ENCODE measurements around the gene KCND1.

KCND1 gene

GRCh38 chrX:48974033-48974432, 2.4 kb upstream of the KCND1 start:
- Histone ChIP-seq H2BK15ac (replicated peaks; ENCODE audit: low read depth) (no peak overlapping the region), H3K18ac (ENCODE audit: low read length) (no peak overlapping the region), H3K4me2 (ENCODE audit: low read length) (no peak overlapping the region), H3K27ac (ENCODE audit: low read depth, low read length) (no peak overlapping the region), H3K36me3 (ENCODE audit: control insufficient read depth, insufficient read depth, low read length) (no peaks in the 10 kb centered on the region), H3K27me3 (ENCODE audit: insufficient read depth, low read length, poor library complexity) (no peaks in the 10 kb centered on the region), H3K4me3 (ENCODE audit: low read length) (no peak overlapping the region), H4K8ac (ENCODE audit: low read depth, low read length) (no peak overlapping the region), H3K56ac (ENCODE audit: low read length) (no peak overlapping the region), H2AK5ac (ENCODE audit: low read length) (no peak overlapping the region), H2BK120ac (ENCODE audit: low read depth, low read length) (no peak overlapping the region), H2BK5ac (ENCODE audit: low read length) (no peak overlapping the region), H3K79me1 (ENCODE audit: low read length) (no peaks in the 10 kb centered on the region), H3K4ac (ENCODE audit: low read depth, low read length) (no peak overlapping the region), H3K79me2 (ENCODE audit: control insufficient read depth, insufficient read depth, low read length) (no peaks in the 10 kb centered on the region), H3K4me1 (ENCODE audit: control insufficient read depth, low read depth, low read length) (no peaks in the 10 kb centered on the region), H3K9ac (ENCODE audit: low read length) (no peak overlapping the region), H4K5ac (ENCODE audit: low read length) (no peak overlapping the region), H3K23ac (ENCODE audit: low read length) (no peak overlapping the region)
- DNase-seq: no peak
- no CpG with 5 or more reads among the region's 3 CpGs for WGBS (ENCODE audit: extremely low coverage, insufficient coverage, low lambda C conversion rate)

DNA sequence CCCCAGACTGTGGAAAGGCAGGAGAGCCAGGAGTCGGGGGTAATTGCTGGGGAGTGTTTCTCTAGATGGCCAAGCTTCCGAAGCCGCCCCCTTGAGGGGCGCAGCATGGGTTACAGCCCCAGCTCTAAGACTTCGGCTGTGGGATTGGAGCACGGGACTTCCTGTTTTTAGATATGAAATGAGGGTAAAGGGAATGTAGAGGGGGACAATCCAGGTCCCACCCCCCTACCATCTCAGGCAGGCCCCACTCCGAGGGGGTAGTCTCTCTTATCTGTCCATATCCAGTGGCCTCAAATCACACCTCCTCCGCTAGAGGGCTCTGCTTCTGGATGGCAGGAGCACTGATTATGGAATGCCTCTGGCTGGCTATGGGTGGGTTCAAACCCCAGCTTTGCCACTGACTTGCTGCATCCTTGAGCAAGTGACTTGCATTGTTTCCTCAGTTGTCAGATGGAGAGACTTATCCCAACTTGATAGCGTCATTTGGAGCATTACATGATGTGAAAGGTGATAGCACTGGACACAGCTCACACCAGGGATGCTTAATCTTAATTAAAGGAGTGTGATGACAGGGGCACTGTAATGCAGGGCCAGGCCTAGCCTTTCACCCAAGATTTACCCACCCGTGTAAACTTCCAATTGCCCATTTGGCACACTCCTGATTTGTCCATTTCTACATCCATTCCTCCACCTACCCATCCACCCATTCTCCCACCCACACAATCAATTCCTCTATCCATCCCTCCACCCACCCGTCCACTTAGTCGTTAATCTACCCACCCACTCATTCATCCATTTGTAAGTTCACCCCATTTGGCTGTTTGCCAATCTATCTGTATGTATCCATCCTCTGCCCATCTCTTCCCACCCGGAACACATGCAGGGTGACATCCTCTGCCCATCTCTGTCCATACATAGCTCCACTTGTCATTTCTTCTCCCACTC, 848 bp upstream of the KCND1 start:
- Histone ChIP-seq H2BK5ac (ENCODE audit: low read length) (no peak overlapping the region), H3K56ac (ENCODE audit: low read length) (peak overlapping the region; percentile 70), H4K5ac (ENCODE audit: low read length) (no peak overlapping the region), H3K18ac (ENCODE audit: low read length) (peak overlapping the region; percentile 34), H3K4me1 (ENCODE audit: control insufficient read depth, low read depth, low read length) (no peaks in the 10 kb centered on the region), H3K4ac (ENCODE audit: low read depth, low read length) (peak overlapping the region; percentile 48), H3K79me2 (ENCODE audit: control insufficient read depth, insufficient read depth, low read length) (no peaks in the 10 kb centered on the region), H2BK120ac (ENCODE audit: low read depth, low read length) (no peak overlapping the region), H3K36me3 (ENCODE audit: control insufficient read depth, insufficient read depth, low read length) (no peaks in the 10 kb centered on the region), H3K27me3 (ENCODE audit: insufficient read depth, low read length, poor library complexity) (no peaks in the 10 kb centered on the region), H3K9ac (ENCODE audit: low read length) (peak overlapping the region; percentile 64), H2BK15ac (replicated peaks; ENCODE audit: low read depth) (no peak overlapping the region), H4K8ac (ENCODE audit: low read depth, low read length) (no peak overlapping the region), H3K23ac (ENCODE audit: low read length) (no peak overlapping the region), H3K4me3 (ENCODE audit: low read length) (peak overlapping the region; percentile 25), H3K79me1 (ENCODE audit: low read length) (no peaks in the 10 kb centered on the region), H3K4me2 (ENCODE audit: low read length) (peak overlapping the region; percentile 62), H3K27ac (ENCODE audit: low read depth, low read length) (no peak overlapping the region), H2AK5ac (ENCODE audit: low read length) (no peak overlapping the region)
- WGBS (ENCODE audit: extremely low coverage, insufficient coverage, low lambda C conversion rate): no CpG with 5 or more reads among the region's 13 CpGs
- peak; percentile 74 for DNase-seq

DNA sequence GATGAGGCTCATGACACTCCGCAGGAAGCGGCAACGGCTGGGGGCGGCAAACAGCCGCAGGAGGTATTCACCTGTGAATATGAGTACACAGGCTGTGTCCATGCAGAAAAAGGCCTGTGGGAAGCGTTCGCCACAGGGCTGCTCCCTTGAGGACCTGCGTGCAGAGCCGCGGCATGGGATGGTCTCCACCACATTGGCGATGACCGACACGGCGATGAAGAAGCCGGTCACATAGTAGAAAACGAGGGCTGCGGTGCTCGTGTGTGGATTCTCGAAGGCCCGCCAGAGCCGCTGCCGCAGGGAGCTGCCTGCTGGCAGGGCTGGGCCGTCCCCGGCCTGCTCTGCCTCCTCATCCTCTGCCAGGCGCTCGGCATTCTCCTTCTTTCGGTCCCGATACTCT, 2.2 kb downstream of the KCND1 start:
- Histone ChIP-seq H3K27ac (ENCODE audit: low read depth, low read length) (no peak overlapping the region), H4K8ac (ENCODE audit: low read depth, low read length) (no peak overlapping the region), H3K36me3 (ENCODE audit: control insufficient read depth, insufficient read depth, low read length) (no peaks in the 10 kb centered on the region), H3K4me1 (ENCODE audit: control insufficient read depth, low read depth, low read length) (no peaks in the 10 kb centered on the region), H3K23ac (ENCODE audit: low read length) (no peak overlapping the region), H4K5ac (ENCODE audit: low read length) (no peak overlapping the region), H3K4ac (ENCODE audit: low read depth, low read length) (no peak overlapping the region), H2BK5ac (ENCODE audit: low read length) (no peak overlapping the region), H3K4me2 (ENCODE audit: low read length) (no peak overlapping the region), H3K4me3 (ENCODE audit: low read length) (no peak overlapping the region), H2AK5ac (ENCODE audit: low read length) (no peak overlapping the region), H3K18ac (ENCODE audit: low read length) (no peak overlapping the region), H3K27me3 (ENCODE audit: insufficient read depth, low read length, poor library complexity) (no peaks in the 10 kb centered on the region), H3K9ac (ENCODE audit: low read length) (no peak overlapping the region), H3K56ac (ENCODE audit: low read length) (no peak overlapping the region), H3K79me1 (ENCODE audit: low read length) (no peaks in the 10 kb centered on the region), H3K79me2 (ENCODE audit: control insufficient read depth, insufficient read depth, low read length) (no peaks in the 10 kb centered on the region), H2BK120ac (ENCODE audit: low read depth, low read length) (no peak overlapping the region), H2BK15ac (replicated peaks; ENCODE audit: low read depth) (no peak overlapping the region)
- DNase-seq: no peak
- WGBS (ENCODE audit: extremely low coverage, insufficient coverage, low lambda C conversion rate): no CpG with 5 or more reads among the region's 28 CpGs

DNA sequence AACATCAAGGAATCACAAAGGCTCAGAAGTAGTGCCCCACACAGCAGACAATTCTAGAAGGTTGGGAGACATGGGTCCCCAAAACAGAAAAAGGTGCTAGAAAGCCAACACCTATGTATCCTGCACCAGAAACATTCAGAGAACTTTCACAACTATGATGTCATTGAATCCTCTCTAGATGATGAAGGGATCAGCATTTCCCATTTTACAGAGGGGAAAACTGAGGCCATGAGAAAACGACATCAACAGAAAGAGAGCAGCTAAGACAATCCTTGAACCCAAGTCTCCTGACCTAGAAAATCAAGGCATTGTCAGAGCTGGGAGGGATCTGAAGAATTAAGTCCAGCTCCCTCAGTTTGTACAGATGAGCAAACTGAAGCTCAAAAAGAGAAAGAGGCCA, 3.3 kb downstream of the KCND1 start:
- no peaks in the 10 kb centered on the region for H3K4me1 ChIP-seq (ENCODE audit: control insufficient read depth, low read depth, low read length)
- H3K56ac ChIP-seq (ENCODE audit: low read length): no peak overlapping the region
- H3K27me3 ChIP-seq (ENCODE audit: insufficient read depth, low read length, poor library complexity): no peaks in the 10 kb centered on the region
- H3K79me2 ChIP-seq (ENCODE audit: control insufficient read depth, insufficient read depth, low read length): no peaks in the 10 kb centered on the region
- no peak overlapping the region for H3K4me3 ChIP-seq (ENCODE audit: low read length)
- no peak overlapping the region for H2BK5ac ChIP-seq (ENCODE audit: low read length)
- DNase-seq: no peak
- no peaks in the 10 kb centered on the region for H3K79me1 ChIP-seq (ENCODE audit: low read length)
- H3K23ac ChIP-seq (ENCODE audit: low read length): no peak overlapping the region
- H3K27ac ChIP-seq (ENCODE audit: low read depth, low read length): no peak overlapping the region
- H3K36me3 ChIP-seq (ENCODE audit: control insufficient read depth, insufficient read depth, low read length): no peaks in the 10 kb centered on the region
- H2AK5ac ChIP-seq (ENCODE audit: low read length): no peak overlapping the region
- H3K4ac ChIP-seq (ENCODE audit: low read depth, low read length): no peak overlapping the region
- H4K5ac ChIP-seq (ENCODE audit: low read length): no peak overlapping the region
- H4K8ac ChIP-seq (ENCODE audit: low read depth, low read length): no peak overlapping the region
- H3K18ac ChIP-seq (ENCODE audit: low read length): no peak overlapping the region
- no peak overlapping the region for H2BK15ac ChIP-seq (replicated peaks; ENCODE audit: low read depth)
- no peak overlapping the region for H3K9ac ChIP-seq (ENCODE audit: low read length)
- H3K4me2 ChIP-seq (ENCODE audit: low read length): no peak overlapping the region
- no CpG with 5 or more reads among the region's 1 CpG for WGBS (ENCODE audit: extremely low coverage, insufficient coverage, low lambda C conversion rate)
- H2BK120ac ChIP-seq (ENCODE audit: low read depth, low read length): no peak overlapping the region

DNA sequence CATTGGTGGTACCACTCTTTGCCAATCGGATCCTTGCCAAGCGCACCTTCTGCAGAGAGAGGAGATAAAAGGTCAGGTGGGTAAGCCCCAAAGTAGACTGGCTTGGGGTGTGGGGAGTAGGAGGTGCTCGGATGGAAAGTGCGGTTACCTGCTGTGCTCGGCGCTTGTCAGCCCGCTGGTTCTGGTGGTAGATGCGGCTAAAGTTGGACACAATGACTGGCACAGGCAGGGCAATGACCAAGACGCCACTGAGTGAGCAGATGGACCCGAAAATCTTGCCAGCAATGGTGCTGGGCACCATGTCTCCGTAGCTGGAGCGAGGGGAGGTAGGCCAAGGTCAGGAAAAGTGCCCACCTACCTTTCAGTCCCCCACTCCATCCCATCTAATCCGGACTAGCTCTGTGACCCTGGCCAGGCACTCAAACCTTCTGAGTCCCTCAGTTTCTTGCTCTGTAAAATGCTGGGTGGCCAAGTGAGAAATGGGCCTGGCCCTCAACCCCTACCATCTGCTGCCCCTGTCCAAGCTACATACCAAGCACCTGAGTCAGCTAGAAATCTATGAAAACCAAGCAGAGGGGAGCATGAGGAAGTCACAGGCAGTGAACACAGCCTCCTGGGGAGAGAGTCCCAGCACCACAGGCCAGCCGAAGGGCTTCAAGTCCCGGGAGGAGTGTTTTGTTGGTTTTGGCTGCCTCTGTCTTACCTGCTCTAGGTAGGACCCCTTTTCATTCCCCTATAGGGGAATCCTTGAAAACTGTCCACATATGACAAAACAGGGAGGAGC, 4.7 kb downstream of the KCND1 start:
- Histone ChIP-seq H2BK15ac (replicated peaks; ENCODE audit: low read depth) (no peak overlapping the region), H2AK5ac (ENCODE audit: low read length) (no peak overlapping the region), H4K8ac (ENCODE audit: low read depth, low read length) (no peak overlapping the region), H3K56ac (ENCODE audit: low read length) (no peak overlapping the region), H3K23ac (ENCODE audit: low read length) (no peak overlapping the region), H3K4me1 (ENCODE audit: control insufficient read depth, low read depth, low read length) (no peaks in the 10 kb centered on the region), H3K18ac (ENCODE audit: low read length) (no peak overlapping the region), H3K79me1 (ENCODE audit: low read length) (no peaks in the 10 kb centered on the region), H3K27me3 (ENCODE audit: insufficient read depth, low read length, poor library complexity) (no peaks in the 10 kb centered on the region), H3K36me3 (ENCODE audit: control insufficient read depth, insufficient read depth, low read length) (no peaks in the 10 kb centered on the region), H4K5ac (ENCODE audit: low read length) (no peak overlapping the region), H3K4me2 (ENCODE audit: low read length) (no peak overlapping the region), H3K4ac (ENCODE audit: low read depth, low read length) (no peak overlapping the region), H3K4me3 (ENCODE audit: low read length) (no peak overlapping the region), H3K9ac (ENCODE audit: low read length) (no peak overlapping the region), H2BK5ac (ENCODE audit: low read length) (no peak overlapping the region), H3K79me2 (ENCODE audit: control insufficient read depth, insufficient read depth, low read length) (no peaks in the 10 kb centered on the region), H2BK120ac (ENCODE audit: low read depth, low read length) (no peak overlapping the region), H3K27ac (ENCODE audit: low read depth, low read length) (no peak overlapping the region)
- no peak for DNase-seq
- no CpG with 5 or more reads among the region's 15 CpGs for WGBS (ENCODE audit: extremely low coverage, insufficient coverage, low lambda C conversion rate)
